GM19452 (cell line): ENCODE data around the gene ENSA.
"Not testable (repeated sequence)": the region's sequence is repeated elsewhere in the genome, so short reads cannot be mapped to it uniquely, and the experiment has no call there.

Experiments used
- ATAC-seq: cut with Tn5 transposase; IDR thresholded peaks from one replicate; pipeline ENCODE4 v1.9.1; 2021; ENCODE audit not compliant: unreplicated experiment

The ENSA gene

GRCh38 chr1:150629115-150629928 is at the start of gene ENSA:
Gene ENSA, minus strand, starts transcription at chr1:150629612. Its CDS starts 142 bp downstream, at chr1:150629470.
- ATAC-seq: peak; percentile 86

- no peak for ATAC-seq
Measured at GRCh38 chr1:150678988-150679387, 49.6 kb upstream of the ENSA start.

GRCh38 chr1:150674881-150675280 is 45.5 kb upstream of the ENSA start:
- ATAC-seq: no peak

GRCh38 chr1:150663321-150663720 is 33.9 kb upstream of the ENSA start:
- no peak for ATAC-seq

- ATAC-seq: no peak
Measured at GRCh38 chr1:150662811-150663210, 33.4 kb upstream of the ENSA start.

GRCh38 chr1:150661156-150661555 is 31.7 kb upstream of the ENSA start:
- no peak for ATAC-seq

GRCh38 chr1:150660584-150660983 is 31.2 kb upstream of the ENSA start:
- ATAC-seq: no peak

GRCh38 chr1:150657064-150657463 is 27.7 kb upstream of the ENSA start:
- ATAC-seq: not testable (repeated sequence)

GRCh38 chr1:150654635-150655034 is 25.2 kb upstream of the ENSA start:
- not testable (repeated sequence) for ATAC-seq

GRCh38 chr1:150650193-150650592 is 20.8 kb upstream of the ENSA start:
- ATAC-seq: no peak

- no peak for ATAC-seq
Measured at GRCh38 chr1:150649441-150650075, 20.1 kb upstream of the ENSA start.

GRCh38 chr1:150642296-150642695 is 12.9 kb upstream of the ENSA start:
- ATAC-seq: no peak

- not testable (repeated sequence) for ATAC-seq
Measured at GRCh38 chr1:150641126-150641815, 11.9 kb upstream of the ENSA start.

GRCh38 chr1:150638430-150638829 is 9.0 kb upstream of the ENSA start:
- not testable (repeated sequence) for ATAC-seq

GRCh38 chr1:150634839-150635622 is 5.6 kb upstream of the ENSA start:
- ATAC-seq: not testable (repeated sequence)

- ATAC-seq: no peak
Measured at GRCh38 chr1:150628766-150629114, 672 bp downstream of the ENSA start.

- no peak for ATAC-seq
Measured at GRCh38 chr1:150627826-150628410, 1.5 kb downstream of the ENSA start.

- ATAC-seq: no peak
Measured at GRCh38 chr1:150626150-150626549, 3.3 kb downstream of the ENSA start.

GRCh38 chr1:150624546-150624945 is 4.9 kb downstream of the ENSA start:
- ATAC-seq: not testable (repeated sequence)

- not testable (repeated sequence) for ATAC-seq
Measured at GRCh38 chr1:150624134-150624533, 5.3 kb downstream of the ENSA start.
